HepG2 (cell line): Measurements from ENCODE around the gene APOA1. TPM values are rescaled to one million over a fixed set of nuclear protein-coding genes. Genes with fewer than 3 reads are reported as not detected.
A peak's percentile ranks its signal among the peaks of the same experiment; 100 is the strongest.

Experiments
- FLYWCH1 ChIP-seq: sonication (generic); formaldehyde crosslinking; IDR thresholded peaks from 2 replicates; pipeline ENCODE4 v1.8.1; 2023; ENCODE audit warnings: mild to moderate bottlenecking, missing genetic modification reagents
- HDAC2 ChIP-seq: sonication (generic); formaldehyde crosslinking; IDR thresholded peaks from 2 replicates; pipeline ENCODE4 v1.4.0; 2020; ENCODE audit warnings: missing genetic modification reagents
- REL ChIP-seq: sonication (generic); formaldehyde crosslinking; conservative IDR thresholded peaks from 2 replicates; pipeline ENCODE4 v1.8.0; 2022; ENCODE audit warnings: mild to moderate bottlenecking, missing genetic modification reagents, moderate library complexity
- SIN3A ChIP-seq: IDR thresholded peaks from 2 replicates; pipeline ENCODE4 v1.6.1; 2011; ENCODE audit warnings: low read depth, mild to moderate bottlenecking, control low read depth, low read length, borderline replicate concordance
- YEATS2 ChIP-seq: sonication (generic); formaldehyde crosslinking; IDR thresholded peaks from 2 replicates; pipeline ENCODE4 v1.4.0; 2020; ENCODE audit warnings: missing genetic modification reagents, borderline replicate concordance
- polyA plus RNA-seq, 8 experiments: library from polyadenylated mRNA; depleted of rRNA in 3 of 8; stranded (reverse) in 7 of 8; unstranded in 1 of 8; fragments of >200 nt; fragmentation: Illumina TruSeq in 4 of 8; extraction: Trizol in 4 of 8; gene quantifications; 2 replicates each; pipeline versions ENCODE4 v1.2.1 to v1.2.3, GENCODE V29; 2011 to 2016; ENCODE audit warnings: low read depth in 4 of 8, missing spikeins in 1 of 8, mixed read lengths in 1 of 8; ENCODE audit not compliant: insufficient read depth in 1 of 8
- total RNA-seq, 5 experiments: library from RNA; depleted of rRNA; stranded (reverse); fragments of >200 nt; fragmentation: Illumina TruSeq; extraction: Trizol; gene quantifications; 2 replicates each; pipeline ENCODE4 v1.2.3, GENCODE V29; 2016; ENCODE audit warnings: low read depth in 1 of 5
- TF ChIP-seq, protein P1 (sequence below): sonication (generic); formaldehyde crosslinking; IDR thresholded peaks from 2 replicates; pipeline ENCODE4 v1.4.0; 2020; ENCODE audit warnings: missing genetic modification reagents
- TF ChIP-seq, protein P2 (sequence below): IDR thresholded peaks from 2 replicates; pipeline ENCODE4 v1.4.0; 2020; ENCODE audit warnings: mild to moderate bottlenecking, missing genetic modification reagents
- TF ChIP-seq, protein P3 (sequence below): IDR thresholded peaks from 2 replicates; pipeline ENCODE4 v1.6.1; 2018; ENCODE audit warnings: missing genetic modification reagents
- TF ChIP-seq, protein P4 (sequence below): IDR thresholded peaks from 2 replicates; pipeline ENCODE4 v1.6.1; 2016; ENCODE audit warnings: mild to moderate bottlenecking, missing biosample characterization, missing genetic modification reagents
- TF ChIP-seq, protein P5 (sequence below): sonication (generic); formaldehyde crosslinking; IDR thresholded peaks from 2 replicates; pipeline ENCODE4 v1.4.0; 2020; ENCODE audit warnings: missing genetic modification reagents, borderline replicate concordance
- TF ChIP-seq, protein P6 (sequence below): sonication (generic); formaldehyde crosslinking; IDR thresholded peaks from 2 replicates; pipeline ENCODE4 v1.8.1; 2023; ENCODE audit warnings: mild to moderate bottlenecking, moderate library complexity, missing genetic modification reagents
- TF ChIP-seq, protein P7 (sequence below): sonication (generic); formaldehyde crosslinking; IDR thresholded peaks from 2 replicates; pipeline ENCODE4 v1.5.0; 2020; ENCODE audit warnings: missing genetic modification reagents

APOA1 gene
- total and polyA plus RNA-seq, 2 of the 13 experiments (the other 11 are each of a cell fraction or from before 2014, with no cell fraction given) = 1,973 to 5,485 TPM

DNA sequence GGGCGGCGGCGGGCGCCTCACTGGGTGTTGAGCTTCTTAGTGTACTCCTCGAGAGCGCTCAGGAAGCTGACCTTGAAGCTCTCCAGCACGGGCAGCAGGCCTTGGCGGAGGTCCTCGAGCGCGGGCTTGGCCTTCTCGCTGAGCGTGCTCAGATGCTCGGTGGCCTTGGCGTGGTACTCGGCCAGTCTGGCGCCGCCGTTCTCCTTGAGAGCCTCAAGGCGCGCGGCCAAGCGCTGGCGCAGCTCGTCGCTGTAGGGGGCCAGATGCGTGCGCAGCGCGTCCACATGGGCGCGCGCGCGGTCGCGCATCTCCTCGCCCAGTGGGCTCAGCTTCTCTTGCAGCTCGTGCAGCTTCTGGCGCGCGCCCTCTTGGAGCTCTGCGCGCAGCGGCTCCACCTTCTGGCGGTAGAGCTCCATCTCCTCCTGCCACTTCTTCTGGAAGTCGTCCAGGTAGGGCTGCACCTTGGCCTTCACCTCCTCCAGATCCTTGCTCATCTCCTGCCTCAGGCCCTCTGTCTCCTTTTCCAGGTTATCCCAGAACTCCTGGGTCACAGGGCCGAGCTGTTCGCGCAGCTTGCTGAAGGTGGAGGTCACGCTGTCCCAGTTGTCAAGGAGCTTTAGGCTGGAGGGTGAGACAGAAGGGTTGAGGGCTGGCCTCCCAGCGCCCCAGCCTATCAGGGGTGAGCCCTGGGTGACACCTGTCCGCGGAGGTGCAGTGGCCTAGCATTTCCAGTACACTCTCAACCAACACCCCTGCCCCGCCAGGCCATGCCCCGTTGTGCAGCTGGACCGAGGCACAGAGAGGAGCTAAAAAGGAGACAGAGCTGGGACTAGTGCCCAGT is 1.4 kb downstream of the APOA1 start (continued):
- TF ChIP-seq, protein P1, sequence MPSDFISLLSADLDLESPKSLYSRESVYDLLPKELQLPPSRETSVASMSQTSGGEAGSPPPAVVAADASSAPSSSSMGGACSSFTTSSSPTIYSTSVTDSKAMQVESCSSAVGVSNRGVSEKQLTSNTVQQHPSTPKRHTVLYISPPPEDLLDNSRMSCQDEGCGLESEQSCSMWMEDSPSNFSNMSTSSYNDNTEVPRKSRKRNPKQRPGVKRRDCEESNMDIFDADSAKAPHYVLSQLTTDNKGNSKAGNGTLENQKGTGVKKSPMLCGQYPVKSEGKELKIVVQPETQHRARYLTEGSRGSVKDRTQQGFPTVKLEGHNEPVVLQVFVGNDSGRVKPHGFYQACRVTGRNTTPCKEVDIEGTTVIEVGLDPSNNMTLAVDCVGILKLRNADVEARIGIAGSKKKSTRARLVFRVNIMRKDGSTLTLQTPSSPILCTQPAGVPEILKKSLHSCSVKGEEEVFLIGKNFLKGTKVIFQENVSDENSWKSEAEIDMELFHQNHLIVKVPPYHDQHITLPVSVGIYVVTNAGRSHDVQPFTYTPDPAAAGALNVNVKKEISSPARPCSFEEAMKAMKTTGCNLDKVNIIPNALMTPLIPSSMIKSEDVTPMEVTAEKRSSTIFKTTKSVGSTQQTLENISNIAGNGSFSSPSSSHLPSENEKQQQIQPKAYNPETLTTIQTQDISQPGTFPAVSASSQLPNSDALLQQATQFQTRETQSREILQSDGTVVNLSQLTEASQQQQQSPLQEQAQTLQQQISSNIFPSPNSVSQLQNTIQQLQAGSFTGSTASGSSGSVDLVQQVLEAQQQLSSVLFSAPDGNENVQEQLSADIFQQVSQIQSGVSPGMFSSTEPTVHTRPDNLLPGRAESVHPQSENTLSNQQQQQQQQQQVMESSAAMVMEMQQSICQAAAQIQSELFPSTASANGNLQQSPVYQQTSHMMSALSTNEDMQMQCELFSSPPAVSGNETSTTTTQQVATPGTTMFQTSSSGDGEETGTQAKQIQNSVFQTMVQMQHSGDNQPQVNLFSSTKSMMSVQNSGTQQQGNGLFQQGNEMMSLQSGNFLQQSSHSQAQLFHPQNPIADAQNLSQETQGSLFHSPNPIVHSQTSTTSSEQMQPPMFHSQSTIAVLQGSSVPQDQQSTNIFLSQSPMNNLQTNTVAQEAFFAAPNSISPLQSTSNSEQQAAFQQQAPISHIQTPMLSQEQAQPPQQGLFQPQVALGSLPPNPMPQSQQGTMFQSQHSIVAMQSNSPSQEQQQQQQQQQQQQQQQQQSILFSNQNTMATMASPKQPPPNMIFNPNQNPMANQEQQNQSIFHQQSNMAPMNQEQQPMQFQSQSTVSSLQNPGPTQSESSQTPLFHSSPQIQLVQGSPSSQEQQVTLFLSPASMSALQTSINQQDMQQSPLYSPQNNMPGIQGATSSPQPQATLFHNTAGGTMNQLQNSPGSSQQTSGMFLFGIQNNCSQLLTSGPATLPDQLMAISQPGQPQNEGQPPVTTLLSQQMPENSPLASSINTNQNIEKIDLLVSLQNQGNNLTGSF (CRISPR knock-in tag) = 0 out of 2 replicates have a peak, but pooled peaks have one; percentile 49
- TF ChIP-seq, protein P2, sequence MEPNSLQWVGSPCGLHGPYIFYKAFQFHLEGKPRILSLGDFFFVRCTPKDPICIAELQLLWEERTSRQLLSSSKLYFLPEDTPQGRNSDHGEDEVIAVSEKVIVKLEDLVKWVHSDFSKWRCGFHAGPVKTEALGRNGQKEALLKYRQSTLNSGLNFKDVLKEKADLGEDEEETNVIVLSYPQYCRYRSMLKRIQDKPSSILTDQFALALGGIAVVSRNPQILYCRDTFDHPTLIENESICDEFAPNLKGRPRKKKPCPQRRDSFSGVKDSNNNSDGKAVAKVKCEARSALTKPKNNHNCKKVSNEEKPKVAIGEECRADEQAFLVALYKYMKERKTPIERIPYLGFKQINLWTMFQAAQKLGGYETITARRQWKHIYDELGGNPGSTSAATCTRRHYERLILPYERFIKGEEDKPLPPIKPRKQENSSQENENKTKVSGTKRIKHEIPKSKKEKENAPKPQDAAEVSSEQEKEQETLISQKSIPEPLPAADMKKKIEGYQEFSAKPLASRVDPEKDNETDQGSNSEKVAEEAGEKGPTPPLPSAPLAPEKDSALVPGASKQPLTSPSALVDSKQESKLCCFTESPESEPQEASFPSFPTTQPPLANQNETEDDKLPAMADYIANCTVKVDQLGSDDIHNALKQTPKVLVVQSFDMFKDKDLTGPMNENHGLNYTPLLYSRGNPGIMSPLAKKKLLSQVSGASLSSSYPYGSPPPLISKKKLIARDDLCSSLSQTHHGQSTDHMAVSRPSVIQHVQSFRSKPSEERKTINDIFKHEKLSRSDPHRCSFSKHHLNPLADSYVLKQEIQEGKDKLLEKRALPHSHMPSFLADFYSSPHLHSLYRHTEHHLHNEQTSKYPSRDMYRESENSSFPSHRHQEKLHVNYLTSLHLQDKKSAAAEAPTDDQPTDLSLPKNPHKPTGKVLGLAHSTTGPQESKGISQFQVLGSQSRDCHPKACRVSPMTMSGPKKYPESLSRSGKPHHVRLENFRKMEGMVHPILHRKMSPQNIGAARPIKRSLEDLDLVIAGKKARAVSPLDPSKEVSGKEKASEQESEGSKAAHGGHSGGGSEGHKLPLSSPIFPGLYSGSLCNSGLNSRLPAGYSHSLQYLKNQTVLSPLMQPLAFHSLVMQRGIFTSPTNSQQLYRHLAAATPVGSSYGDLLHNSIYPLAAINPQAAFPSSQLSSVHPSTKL (CRISPR knock-in tag) = peak; percentile 38; the same call in 1 of the 2 replicates
- TF ChIP-seq, protein P3, sequence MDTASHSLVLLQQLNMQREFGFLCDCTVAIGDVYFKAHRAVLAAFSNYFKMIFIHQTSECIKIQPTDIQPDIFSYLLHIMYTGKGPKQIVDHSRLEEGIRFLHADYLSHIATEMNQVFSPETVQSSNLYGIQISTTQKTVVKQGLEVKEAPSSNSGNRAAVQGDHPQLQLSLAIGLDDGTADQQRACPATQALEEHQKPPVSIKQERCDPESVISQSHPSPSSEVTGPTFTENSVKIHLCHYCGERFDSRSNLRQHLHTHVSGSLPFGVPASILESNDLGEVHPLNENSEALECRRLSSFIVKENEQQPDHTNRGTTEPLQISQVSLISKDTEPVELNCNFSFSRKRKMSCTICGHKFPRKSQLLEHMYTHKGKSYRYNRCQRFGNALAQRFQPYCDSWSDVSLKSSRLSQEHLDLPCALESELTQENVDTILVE = no peak
- TF ChIP-seq HDAC2 (CRISPR knock-in tag) = peak; percentile 37; the same call in 1 of the 2 replicates
- TF ChIP-seq FLYWCH1 (CRISPR knock-in tag) = no peak
- TF ChIP-seq, protein P4, sequence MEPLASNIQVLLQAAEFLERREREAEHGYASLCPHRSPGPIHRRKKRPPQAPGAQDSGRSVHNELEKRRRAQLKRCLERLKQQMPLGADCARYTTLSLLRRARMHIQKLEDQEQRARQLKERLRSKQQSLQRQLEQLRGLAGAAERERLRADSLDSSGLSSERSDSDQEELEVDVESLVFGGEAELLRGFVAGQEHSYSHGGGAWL (CRISPR knock-in tag) = 0 out of 2 replicates have a peak, but pooled peaks have one; percentile 20
- TF ChIP-seq, protein P5, sequence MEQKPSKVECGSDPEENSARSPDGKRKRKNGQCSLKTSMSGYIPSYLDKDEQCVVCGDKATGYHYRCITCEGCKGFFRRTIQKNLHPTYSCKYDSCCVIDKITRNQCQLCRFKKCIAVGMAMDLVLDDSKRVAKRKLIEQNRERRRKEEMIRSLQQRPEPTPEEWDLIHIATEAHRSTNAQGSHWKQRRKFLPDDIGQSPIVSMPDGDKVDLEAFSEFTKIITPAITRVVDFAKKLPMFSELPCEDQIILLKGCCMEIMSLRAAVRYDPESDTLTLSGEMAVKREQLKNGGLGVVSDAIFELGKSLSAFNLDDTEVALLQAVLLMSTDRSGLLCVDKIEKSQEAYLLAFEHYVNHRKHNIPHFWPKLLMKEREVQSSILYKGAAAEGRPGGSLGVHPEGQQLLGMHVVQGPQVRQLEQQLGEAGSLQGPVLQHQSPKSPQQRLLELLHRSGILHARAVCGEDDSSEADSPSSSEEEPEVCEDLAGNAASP (CRISPR knock-in tag) = no peak
- TF ChIP-seq, protein P6, sequence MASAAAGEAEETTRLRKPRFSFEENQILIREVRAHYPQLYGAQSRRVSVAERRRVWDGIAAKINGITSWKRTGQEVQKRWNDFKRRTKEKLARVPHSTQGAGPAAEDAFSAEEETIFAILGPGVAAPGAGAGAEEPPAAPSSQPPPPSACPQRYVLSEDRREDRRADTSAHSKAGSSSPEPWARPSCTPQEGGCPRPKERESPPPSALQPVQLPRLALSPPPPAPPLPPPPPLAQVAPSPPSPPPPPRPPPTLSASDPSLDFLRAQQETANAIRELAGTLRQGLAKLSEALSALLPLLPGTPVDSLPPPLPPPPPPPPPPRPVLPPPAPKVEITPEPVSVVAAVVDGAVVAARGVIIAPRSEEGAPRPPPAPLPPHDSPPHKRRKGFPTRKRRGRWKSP (CRISPR knock-in tag) = 0 out of 2 replicates have a peak, but pooled peaks have one; percentile 74
- 0 out of 2 replicates have a peak, but pooled peaks have one; percentile 36 for TF ChIP-seq REL (CRISPR knock-in tag)
- 0 out of 2 replicates have a peak, but pooled peaks have one; percentile 10 for TF ChIP-seq YEATS2 (CRISPR knock-in tag)
- 0 out of 2 replicates have a peak, but pooled peaks have one; percentile 40 for TF ChIP-seq SIN3A
- TF ChIP-seq, protein P7, sequence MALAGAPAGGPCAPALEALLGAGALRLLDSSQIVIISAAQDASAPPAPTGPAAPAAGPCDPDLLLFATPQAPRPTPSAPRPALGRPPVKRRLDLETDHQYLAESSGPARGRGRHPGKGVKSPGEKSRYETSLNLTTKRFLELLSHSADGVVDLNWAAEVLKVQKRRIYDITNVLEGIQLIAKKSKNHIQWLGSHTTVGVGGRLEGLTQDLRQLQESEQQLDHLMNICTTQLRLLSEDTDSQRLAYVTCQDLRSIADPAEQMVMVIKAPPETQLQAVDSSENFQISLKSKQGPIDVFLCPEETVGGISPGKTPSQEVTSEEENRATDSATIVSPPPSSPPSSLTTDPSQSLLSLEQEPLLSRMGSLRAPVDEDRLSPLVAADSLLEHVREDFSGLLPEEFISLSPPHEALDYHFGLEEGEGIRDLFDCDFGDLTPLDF (CRISPR knock-in tag) = no peak
